ENCODE results near the gene DCAF4L1.

DCAF4L1 gene

DNA sequence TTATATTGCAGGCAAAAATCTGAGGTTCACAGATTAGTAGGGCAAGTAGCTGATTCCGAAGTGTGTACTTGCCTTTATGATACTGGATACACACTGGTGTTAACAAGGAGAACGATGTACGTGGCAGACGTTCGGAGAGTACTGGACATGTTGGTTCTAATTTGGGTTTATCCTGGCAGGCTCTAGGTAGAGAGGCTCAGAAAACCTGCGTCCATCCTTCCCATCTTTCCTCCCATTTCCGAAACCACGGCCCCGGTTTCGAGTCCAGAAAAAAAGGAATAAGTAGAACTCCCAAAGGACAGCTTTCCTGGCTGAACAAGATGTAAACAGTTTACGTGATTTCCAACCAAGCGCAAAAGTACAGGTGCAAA, 8.4 kb downstream of the DCAF4L1 start:
- FAIRE-seq (peak; percentile 20), DNase-seq (ENCODE audit: insufficient read length, low spot score) (no peak)

DNA sequence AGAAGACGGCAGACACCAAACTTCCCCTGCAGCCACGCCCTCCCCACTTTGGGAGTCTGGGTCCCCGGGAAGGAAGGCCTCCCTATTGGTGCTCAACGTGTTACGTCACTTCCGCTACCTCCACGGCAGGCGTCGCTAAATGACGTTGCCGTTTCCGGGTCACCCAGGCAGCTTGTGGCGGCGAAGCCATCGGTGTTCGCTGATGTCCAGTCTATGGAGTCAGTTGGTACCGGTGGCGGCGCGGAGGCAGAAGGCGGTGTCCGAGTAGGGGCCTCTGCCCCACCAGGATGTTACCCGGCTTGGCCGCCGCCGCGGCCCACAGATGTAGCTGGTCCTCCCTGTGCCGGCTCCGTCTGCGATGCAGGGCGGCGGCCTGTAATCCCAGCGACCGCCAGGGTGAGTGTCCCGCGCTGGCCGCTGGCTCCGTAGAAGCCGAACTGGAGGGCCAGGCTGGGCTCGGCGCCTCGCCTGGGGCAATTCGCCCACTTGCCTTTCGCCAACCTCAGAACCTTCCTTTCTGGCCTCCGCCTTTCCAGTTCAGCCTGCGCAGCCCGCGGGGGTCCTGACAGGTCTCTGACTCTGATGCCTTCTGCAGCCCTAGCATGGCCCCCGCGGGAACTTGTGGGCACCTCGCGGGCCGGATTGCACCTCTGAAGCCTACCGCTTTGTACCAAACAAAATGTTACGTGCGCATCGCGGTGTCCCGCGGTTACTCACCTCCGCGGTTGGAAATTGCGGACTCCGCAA, 9.0 kb downstream of the DCAF4L1 start, which contains the start of gene SLC30A9:
SLC30A9 (plus strand) TSS at position 166 of the 747 bp plus-strand sequence; CDS start at position 288, 122 bp downstream.
- peak; percentile 97 for FAIRE-seq
- DNase-seq (ENCODE audit: insufficient read length, low spot score) = peak; percentile 98

DNA sequence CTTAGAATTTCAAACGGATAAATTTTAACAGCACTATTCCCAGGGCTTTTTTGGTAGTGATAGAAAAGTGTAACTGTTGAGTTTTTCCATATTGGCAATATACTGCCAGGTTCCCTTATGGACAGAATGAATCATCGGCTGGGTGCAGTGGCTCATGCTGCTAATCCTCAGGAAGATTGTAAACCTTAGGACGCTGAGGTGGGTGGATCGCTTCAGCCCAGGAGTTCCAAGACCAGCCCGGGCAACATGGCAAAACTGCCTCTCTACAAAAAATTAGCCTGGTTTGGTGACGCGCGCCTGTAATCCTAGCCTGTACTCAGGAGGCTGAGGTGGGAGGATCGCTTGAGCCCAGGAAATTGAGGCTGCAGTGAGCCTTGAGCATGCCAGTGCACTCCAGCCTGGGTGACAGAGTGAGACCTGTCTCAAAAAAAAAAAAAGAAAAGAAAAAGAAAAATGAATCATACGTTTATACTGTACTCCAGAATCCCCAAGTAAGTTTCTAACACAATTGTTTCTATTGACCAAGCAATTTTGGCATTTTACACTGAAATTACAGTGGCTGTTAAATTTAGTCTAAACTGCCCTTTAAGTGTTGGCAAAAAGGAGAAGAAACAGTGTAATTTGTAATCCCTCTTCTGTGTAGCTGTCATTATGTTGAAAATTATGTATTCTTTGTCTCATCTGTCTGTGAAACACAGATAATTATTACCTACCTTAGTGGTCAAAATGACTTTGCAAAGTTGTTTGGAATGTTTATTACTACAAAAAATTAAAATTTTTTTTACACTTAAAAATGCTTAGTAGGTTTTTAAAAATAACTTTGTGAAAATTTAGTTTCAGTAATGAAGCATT, 10.6 kb downstream of the DCAF4L1 start:
- DNase-seq (ENCODE audit: insufficient read length, low spot score) (no peak), FAIRE-seq (no peak)

DNA sequence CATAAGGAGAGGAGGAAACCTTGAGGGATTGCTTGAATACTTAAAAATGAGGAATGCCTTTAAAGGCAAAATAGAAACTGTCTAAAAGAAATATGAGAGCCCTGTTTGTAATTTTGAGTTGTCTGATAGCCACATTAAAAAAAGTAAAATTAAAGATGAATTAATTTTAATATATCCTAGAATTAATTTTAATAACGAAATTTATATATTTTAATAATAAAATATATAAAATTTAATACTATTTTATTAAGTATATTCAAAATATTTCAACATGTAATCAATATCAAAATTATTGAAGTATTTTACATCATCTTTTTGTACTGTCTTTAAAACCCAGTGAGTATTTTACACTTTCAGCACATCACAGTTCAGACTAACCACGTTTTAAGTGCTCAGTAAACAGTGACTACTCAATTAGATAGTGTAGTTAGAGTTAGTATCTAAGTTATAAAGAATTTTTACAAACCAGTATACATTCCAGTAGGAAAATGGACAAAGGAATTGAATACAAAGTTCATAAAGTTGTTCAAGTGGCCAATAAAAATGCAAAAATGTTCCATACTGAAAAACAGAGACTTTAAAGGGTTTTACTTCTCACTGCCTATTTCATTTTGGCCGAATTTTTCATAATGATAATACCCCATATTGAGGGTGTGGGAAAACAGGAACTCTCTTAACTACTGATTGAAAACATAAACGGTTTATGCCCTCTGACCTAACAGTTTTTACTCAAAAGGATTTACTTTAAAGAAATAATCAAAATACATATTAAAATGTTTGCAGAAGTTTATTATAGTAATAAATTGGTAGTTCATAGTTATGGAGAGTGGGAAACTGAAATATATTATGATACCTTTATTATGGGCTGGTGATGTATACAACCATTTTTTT, 11.7 kb downstream of the DCAF4L1 start:
- no peak for FAIRE-seq
- DNase-seq (ENCODE audit: insufficient read length, low spot score) = no peak

DNA sequence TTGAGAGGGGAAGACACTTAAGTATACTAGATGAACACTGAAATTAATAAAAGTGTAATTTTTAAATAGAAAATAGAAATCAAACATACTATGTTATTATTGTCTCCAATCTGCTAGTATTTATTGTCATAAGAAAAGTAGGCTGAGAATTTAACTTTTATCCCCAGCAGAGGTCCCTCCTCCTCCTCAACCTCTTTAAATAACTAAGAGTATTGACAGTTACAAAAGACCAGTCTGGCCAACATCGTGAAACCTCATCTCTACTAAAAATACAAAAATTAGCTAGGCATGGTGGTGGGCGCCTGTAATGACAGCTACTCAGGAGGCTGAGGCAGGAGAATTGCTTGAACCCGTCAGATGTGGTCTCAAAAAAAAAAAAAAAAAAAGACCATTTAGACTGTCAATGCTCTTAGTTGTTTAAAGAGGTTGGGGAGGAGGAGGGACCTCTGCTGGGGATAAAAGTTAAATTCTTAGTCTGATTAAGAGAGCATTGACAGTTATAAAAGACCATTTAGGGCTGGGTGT, 13.0 kb downstream of the DCAF4L1 start:
- DNase-seq (ENCODE audit: insufficient read length, low spot score) (no peak), FAIRE-seq (no peak)

DNA sequence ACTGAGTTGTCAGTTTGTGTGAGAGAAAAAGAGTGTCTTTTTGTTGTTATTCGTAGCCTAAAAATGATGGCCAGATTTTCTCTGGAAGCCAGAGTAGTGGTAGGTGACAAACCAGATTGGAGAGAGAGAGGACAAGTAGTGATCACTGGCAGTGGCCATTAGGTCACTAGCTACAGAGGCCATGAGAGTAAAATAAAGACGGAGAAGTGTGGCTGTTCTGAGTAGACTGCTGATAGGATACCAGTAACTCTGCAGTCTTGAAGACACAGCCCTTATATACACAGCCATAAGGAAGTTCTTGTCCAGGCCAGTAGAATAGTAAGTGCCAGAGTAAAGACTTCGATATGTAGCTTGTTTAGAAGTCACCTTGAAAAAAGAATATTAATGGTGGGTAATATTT, 16.5 kb downstream of the DCAF4L1 start:
- FAIRE-seq = no peak

DNA sequence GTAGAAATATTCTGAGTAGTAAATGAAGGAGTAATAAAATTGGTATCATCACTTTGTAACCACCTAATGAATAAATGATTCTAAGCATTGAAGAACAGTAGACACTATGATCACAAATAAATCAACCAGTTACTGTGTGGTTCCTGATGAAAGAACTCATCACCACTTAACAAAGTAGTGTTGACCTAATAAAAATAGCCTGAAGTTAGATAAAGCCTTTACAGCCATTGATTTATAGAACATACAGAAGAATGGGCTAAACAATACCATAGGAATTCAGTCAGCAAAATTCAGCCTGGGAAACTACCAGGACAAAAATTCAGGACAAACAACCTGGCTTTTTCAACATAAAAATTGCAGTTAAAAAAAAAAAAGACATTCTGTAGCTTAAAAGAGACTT, 17.8 kb downstream of the DCAF4L1 start:
- FAIRE-seq (no peak), DNase-seq (ENCODE audit: insufficient read length, low spot score) (no peak)

More for the DNA sequence above, 16.5 kb downstream of the DCAF4L1 start:
- no peak for DNase-seq (ENCODE audit: insufficient read length, low spot score)

DNA sequence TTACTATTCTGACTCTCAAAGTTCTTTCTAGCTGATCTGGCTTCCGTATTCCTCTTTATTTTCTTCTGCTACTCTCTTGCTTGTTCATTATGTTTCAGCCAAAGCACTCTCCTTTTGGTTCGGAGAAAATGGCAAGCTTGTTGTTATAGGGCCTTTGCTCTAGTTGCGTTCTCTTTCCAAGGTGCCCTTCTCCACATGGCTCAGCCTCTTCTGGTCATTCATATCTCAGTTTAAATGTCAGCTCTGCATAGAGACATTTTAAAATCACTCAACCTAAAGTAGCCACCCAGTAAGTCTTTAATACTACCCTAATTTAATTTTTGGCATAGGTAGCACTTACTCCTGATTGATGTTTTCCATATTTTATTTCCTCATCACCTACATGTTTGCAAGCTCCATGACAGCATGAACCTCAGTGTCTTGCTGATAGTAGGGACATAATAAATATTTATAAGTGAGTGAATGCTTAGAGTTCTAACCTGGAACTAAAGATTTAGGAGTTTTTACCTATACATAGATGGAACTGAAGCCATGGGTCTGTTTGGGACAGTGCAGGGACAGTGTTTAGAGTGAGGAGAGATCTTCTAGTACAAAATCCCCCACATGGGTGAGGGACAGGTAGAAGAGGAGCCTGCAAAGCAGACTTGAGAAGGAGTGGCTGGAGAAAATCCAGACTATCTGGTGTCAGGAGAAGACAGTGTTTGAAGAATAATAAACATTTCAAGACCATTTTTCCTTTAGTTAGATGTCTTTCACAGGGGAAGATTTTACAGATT, 26.6 kb downstream of the DCAF4L1 start:
- no peak for FAIRE-seq
- no peak for DNase-seq (ENCODE audit: insufficient read length, low spot score)

DNA sequence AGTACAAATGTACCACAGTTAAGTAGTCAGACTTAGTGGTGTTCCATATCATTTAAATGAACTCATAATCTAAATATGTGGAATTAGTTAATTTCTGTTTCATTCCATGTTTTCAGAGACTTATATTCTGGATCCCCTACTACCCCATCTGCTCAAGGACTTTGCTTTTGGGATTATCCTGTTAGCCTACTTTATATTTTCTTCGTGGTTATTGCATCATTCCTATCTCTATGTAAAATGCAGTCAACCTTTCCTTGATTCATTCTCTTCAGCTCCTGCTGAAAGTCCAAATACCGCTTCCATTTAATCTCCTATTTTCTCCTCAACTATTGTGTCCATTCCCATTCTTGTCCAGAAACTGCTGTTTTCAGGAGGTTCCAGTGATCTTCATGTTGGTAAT, 33.9 kb downstream of the DCAF4L1 start:
- no peak for FAIRE-seq
- DNase-seq (ENCODE audit: insufficient read length, low spot score) = no peak

DNA sequence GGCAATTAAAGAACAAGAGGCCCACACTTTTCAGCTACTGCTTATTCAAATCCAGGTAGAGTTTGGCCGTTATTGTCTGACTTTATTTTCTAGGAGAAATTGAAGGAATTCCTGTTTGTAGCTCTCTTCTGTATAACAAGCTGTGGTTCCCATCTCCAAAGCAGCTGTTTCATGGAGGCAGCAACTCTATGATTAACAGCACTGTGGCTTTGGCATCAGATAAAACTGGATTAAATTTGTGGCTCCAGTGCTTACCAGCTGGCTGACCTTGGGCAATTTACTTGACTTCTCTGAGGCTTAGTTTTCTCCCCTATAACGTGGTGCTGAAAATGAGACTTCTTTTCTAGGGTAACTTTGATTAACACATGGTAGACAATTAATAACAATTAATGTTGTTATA, 36.9 kb downstream of the DCAF4L1 start:
- FAIRE-seq = no peak

More for the DNA sequence above, 36.9 kb downstream of the DCAF4L1 start:
- no peak for DNase-seq (ENCODE audit: insufficient read length, low spot score)
